HCT116 (cell line): ENCODE results near the gene PARVG.

Source experiments
- CEBPB ChIP-seq: IDR thresholded peaks from 2 replicates; pipeline ENCODE4 v1.6.1; 2012; ENCODE audit warnings: low read depth
- POLR2AphosphoS5 ChIP-seq: IDR thresholded peaks from 2 replicates; pipeline ENCODE4 v1.6.1; 2011; ENCODE audit warnings: mild to moderate bottlenecking, low read depth, low read length, moderate library complexity
- SIN3A ChIP-seq: IDR thresholded peaks from 2 replicates; pipeline ENCODE4 v1.6.1; 2012; ENCODE audit warnings: low read depth
- ZNF274 ChIP-seq: fragments of 200-500 bp; sonication (Bioruptor generic); IDR thresholded peaks from 2 replicates; pipeline ENCODE4 v1.6.1; 2014; ENCODE audit warnings: mild to moderate bottlenecking, low read depth, low read length, inconsistent platforms
- TF ChIP-seq, protein P1 (sequence below), 3 experiments: fragments of 200-600 bp in 1 of 3; sonication (generic) in 1 of 3; IDR thresholded peaks in 2 of 3; conservative IDR thresholded peaks in 1 of 3; 2 replicates each; pipeline ENCODE4 v1.5.1; 2012 to 2017; ENCODE audit warnings: low read depth in 2 of 3, low read length in 2 of 3, antibody characterized with exemption in 1 of 3, borderline replicate concordance in 1 of 3, control low read depth in 1 of 3, mild to moderate bottlenecking in 1 of 3, mixed read lengths in 1 of 3, mixed run types in 1 of 3, moderate library complexity in 1 of 3; ENCODE audit not compliant: insufficient read depth in 1 of 3
- TF ChIP-seq, protein P2 (sequence below): IDR thresholded peaks from 2 replicates; pipeline ENCODE4 v1.6.1; 2012
- TF ChIP-seq, protein P3 (sequence below): IDR thresholded peaks from 2 replicates; pipeline ENCODE4 v1.6.1; 2012; ENCODE audit warnings: low read depth

DNA sequence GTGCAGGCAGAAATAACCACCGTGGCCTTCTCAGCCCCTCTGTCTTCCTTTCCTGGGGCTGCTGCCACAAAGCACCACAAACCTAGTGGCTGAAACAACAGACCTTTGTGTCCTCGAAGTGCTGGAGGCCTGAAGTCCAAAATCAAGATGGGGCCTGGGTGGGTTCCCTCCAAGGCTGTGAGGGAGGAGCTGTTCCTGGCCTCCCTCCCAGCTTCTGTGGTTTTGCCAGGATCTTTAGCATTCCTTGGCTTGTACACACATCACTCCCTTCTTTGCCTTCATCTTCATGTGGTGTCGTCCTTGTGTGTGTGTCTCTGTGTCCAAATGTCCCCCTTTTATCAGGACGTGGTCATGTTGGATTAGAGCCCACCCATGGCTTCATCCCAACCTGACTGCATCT, 29.0 kb upstream of the PARVG start:
- TF ChIP-seq, protein P1, sequence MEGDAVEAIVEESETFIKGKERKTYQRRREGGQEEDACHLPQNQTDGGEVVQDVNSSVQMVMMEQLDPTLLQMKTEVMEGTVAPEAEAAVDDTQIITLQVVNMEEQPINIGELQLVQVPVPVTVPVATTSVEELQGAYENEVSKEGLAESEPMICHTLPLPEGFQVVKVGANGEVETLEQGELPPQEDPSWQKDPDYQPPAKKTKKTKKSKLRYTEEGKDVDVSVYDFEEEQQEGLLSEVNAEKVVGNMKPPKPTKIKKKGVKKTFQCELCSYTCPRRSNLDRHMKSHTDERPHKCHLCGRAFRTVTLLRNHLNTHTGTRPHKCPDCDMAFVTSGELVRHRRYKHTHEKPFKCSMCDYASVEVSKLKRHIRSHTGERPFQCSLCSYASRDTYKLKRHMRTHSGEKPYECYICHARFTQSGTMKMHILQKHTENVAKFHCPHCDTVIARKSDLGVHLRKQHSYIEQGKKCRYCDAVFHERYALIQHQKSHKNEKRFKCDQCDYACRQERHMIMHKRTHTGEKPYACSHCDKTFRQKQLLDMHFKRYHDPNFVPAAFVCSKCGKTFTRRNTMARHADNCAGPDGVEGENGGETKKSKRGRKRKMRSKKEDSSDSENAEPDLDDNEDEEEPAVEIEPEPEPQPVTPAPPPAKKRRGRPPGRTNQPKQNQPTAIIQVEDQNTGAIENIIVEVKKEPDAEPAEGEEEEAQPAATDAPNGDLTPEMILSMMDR (IDR thresholded peaks at IDR 0.05 in 2 of 3, conservative IDR thresholded peaks at IDR 0.05 in 1 of 3; ENCODE audit: borderline replicate concordance in 1 of 3, insufficient read depth in 1 of 3, low read depth in 2 of 3, low read length in 2 of 3) = no peak
- TF ChIP-seq POLR2AphosphoS5 (no peak), CEBPB (no peak), SIN3A (no peak), ZNF274 (no peak)
- TF ChIP-seq, protein P2, sequence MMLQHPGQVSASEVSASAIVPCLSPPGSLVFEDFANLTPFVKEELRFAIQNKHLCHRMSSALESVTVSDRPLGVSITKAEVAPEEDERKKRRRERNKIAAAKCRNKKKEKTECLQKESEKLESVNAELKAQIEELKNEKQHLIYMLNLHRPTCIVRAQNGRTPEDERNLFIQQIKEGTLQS = no peak
- TF ChIP-seq, protein P3, sequence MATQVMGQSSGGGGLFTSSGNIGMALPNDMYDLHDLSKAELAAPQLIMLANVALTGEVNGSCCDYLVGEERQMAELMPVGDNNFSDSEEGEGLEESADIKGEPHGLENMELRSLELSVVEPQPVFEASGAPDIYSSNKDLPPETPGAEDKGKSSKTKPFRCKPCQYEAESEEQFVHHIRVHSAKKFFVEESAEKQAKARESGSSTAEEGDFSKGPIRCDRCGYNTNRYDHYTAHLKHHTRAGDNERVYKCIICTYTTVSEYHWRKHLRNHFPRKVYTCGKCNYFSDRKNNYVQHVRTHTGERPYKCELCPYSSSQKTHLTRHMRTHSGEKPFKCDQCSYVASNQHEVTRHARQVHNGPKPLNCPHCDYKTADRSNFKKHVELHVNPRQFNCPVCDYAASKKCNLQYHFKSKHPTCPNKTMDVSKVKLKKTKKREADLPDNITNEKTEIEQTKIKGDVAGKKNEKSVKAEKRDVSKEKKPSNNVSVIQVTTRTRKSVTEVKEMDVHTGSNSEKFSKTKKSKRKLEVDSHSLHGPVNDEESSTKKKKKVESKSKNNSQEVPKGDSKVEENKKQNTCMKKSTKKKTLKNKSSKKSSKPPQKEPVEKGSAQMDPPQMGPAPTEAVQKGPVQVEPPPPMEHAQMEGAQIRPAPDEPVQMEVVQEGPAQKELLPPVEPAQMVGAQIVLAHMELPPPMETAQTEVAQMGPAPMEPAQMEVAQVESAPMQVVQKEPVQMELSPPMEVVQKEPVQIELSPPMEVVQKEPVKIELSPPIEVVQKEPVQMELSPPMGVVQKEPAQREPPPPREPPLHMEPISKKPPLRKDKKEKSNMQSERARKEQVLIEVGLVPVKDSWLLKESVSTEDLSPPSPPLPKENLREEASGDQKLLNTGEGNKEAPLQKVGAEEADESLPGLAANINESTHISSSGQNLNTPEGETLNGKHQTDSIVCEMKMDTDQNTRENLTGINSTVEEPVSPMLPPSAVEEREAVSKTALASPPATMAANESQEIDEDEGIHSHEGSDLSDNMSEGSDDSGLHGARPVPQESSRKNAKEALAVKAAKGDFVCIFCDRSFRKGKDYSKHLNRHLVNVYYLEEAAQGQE = no peak
